Measurements from ENCODE around the gene ITLN2. TPM values are rescaled to one million over a fixed set of nuclear protein-coding genes. Genes with fewer than 3 reads are reported as not detected.

Gene ITLN2
- total and polyA plus RNA-seq, 2 of the 8 experiments (the other 6 are each of a cell fraction or from before 2014, with no cell fraction given) = 4.7 to 6.3 TPM

GRCh38 chr1:160904783-160905616 is 49.6 kb downstream of the ITLN2 start:
- Histone ChIP-seq H3K36me3 (ENCODE audit: control insufficient read depth in 2 of 4, insufficient read depth in 4 of 4, low read length in 3 of 4) (no peaks in the 10 kb centered on the region), H4K91ac (replicated peaks; ENCODE audit: insufficient read length, low read length) (no peak overlapping the region), H2AK5ac (ENCODE audit: low read depth, low read length) (no peak overlapping the region), H3K23me2 (ENCODE audit: low read depth, low read length) (no peaks in the 10 kb centered on the region), H2AFZ (ENCODE audit: low read length) (no peak overlapping the region), H3K4me2 (ENCODE audit: insufficient read depth in 1 of 2, low read depth in 2 of 2, low read length in 2 of 2) (no peak overlapping the region), H2BK15ac (ENCODE audit: low read length) (no peak overlapping the region), H3K79me2 (ENCODE audit: control insufficient read depth in 1 of 2, insufficient read depth in 2 of 2, low read length in 2 of 2) (no peaks in the 10 kb centered on the region), H3K79me1 (ENCODE audit: low read depth, low read length) (no peaks in the 10 kb centered on the region), H3K14ac (ENCODE audit: insufficient read length) (no peak overlapping the region), H3K4me3 (ENCODE audit: extremely low read depth in 1 of 4, insufficient read depth in 2 of 4, low read depth in 3 of 4, low read length in 4 of 4) (no peak overlapping the region), H3K4ac (replicated peaks; ENCODE audit: insufficient read length, low read depth, low read length) (no peak overlapping the region), H4K20me1 (replicated peaks in 1 of 2; ENCODE audit: control insufficient read depth in 1 of 2, insufficient read depth in 2 of 2, low read length in 2 of 2) (no peaks in the 10 kb centered on the region), H2BK20ac (ENCODE audit: low read length) (no peak overlapping the region), H3K23ac (ENCODE audit: insufficient read length) (no peak overlapping the region), H2BK120ac (replicated peaks; ENCODE audit: low read depth, low read length) (no peak overlapping the region), H3K56ac (replicated peaks; ENCODE audit: insufficient read length, low read depth, low read length) (no peak overlapping the region), H3K9ac (replicated peaks in 1 of 4; ENCODE audit: extremely low read depth in 1 of 4, low read depth in 3 of 4, low read length in 3 of 4) (no peak overlapping the region), H3K27me3 (replicated peaks in 1 of 4; ENCODE audit: control insufficient read depth in 3 of 4, extremely low read depth in 1 of 4, insufficient read depth in 3 of 4, low read length in 3 of 4) (no peaks in the 10 kb centered on the region), H3K9me3 (ENCODE audit: insufficient read depth in 2 of 2, low read depth in 1 of 2, low read length in 1 of 2) (no peaks in the 10 kb centered on the region), H3K27ac (ENCODE audit: low read depth, low read length) (no peak overlapping the region), H2BK5ac (ENCODE audit: low read depth, low read length) (no peak overlapping the region), H4K8ac (ENCODE audit: extremely low read depth, insufficient read depth, low read length) (no peak overlapping the region), H3K18ac (ENCODE audit: extremely low read depth, low read length) (no peak overlapping the region), H2BK12ac (ENCODE audit: low read depth, low read length) (no peak overlapping the region), H3K4me1 (replicated peaks in 1 of 4; ENCODE audit: control insufficient read depth in 3 of 4, insufficient read depth in 4 of 4, low read length in 3 of 4) (no peaks in the 10 kb centered on the region), H4K5ac (ENCODE audit: insufficient read length, low read depth, low read length) (no peak overlapping the region)
- 92% methylated on average over 8 of the region's 8 CpGs; no CpG with 5 or more reads in 1 of the 2 experiments for WGBS, 2 experiments (ENCODE audit: extremely low coverage in 1 of 2, insufficient coverage in 1 of 2, insufficient read length in 1 of 2, insufficient replicate concordance in 2 of 2, low coverage in 1 of 2, low lambda C conversion rate in 2 of 2, missing lambda C conversion rate in 1 of 2)
- ChIA-PET CTCF (ENCODE audit: partially characterized antibody) (interaction anchor here (0.8 to 2.3 kb wide), 12 partner anchors 15 to 192 kb away, joined by 3 to 7 read pairs (median 3); partner anchors contain the start of genes ITLN1 and ITLN2), POLR2A (ENCODE audit: partially characterized antibody) (no interaction called here)
- DNase-seq (ENCODE audit: low read depth in 1 of 2, low spot score in 2 of 2) (no peak), FAIRE-seq (no peak)
- TF ChIP-seq TBP (IDR thresholded peaks at IDR 0.05; ENCODE audit: low read depth, low read length) = no peak
- no peak for TF ChIP-seq RFX5 (IDR thresholded peaks at IDR 0.05; ENCODE audit: borderline replicate concordance, low read depth, low read length)
- no peak for TF ChIP-seq TAF7 (optimal IDR thresholded peaks at IDR 0.05; ENCODE audit: borderline replicate concordance, low read depth, low read length)

Data from H1 (cell line).